Keratinocyte (primary cell): ENCODE measurements around the gene PRAMEF5. TPM values are rescaled to one million over a fixed set of nuclear protein-coding genes. Genes with fewer than 3 reads are reported as not detected.
"Not testable (repeated sequence)": the region's sequence is repeated elsewhere in the genome, so short reads cannot be mapped to it uniquely, and the experiment has no call there.

ENCODE experiments used
- DNase-seq: peaks from one replicate; pipeline ENCODE4 v3.0.0-alpha.2; 2011; ENCODE audit warnings: low read depth, missing footprints, low spot score
- FAIRE-seq: peaks from 2 replicates; lab custom pipeline; 2011; peaks lifted over from hg19 to GRCh38; lab: Jason Lieb, UNC
- H2AFZ ChIP-seq: 2 replicates; pipeline ENCODE4 v1.6.0; 2012; ENCODE audit warnings: low read length, control low read depth, inconsistent platforms; ENCODE audit not compliant: control insufficient read depth
- H3K27ac ChIP-seq: 2 replicates; pipeline ENCODE4 v1.5.1; 2011; ENCODE audit warnings: low read length; ENCODE audit not compliant: control insufficient read depth, insufficient read depth
- H3K27me3 ChIP-seq: 3 replicates; pipeline ENCODE4 v1.6.0; 2011; ENCODE audit warnings: low read length; ENCODE audit not compliant: control insufficient read depth, insufficient read depth; ENCODE audit errors: extremely low read depth
- H3K36me3 ChIP-seq, 2 experiments: 2 replicates in 1 of 2; 3 replicates in 1 of 2; pipeline ENCODE4 v1.5.1; 2011; ENCODE audit warnings: low read length in 2 of 2, mild to moderate bottlenecking in 1 of 2; ENCODE audit not compliant: control insufficient read depth in 2 of 2, insufficient read depth in 2 of 2; ENCODE audit errors: extremely low read depth in 1 of 2
- H3K4me1 ChIP-seq: 3 replicates; pipeline ENCODE4 v1.5.1; 2011; ENCODE audit warnings: low read length; ENCODE audit not compliant: control insufficient read depth, insufficient read depth; ENCODE audit errors: extremely low read depth
- H3K4me2 ChIP-seq: 3 replicates; pipeline ENCODE4 v1.6.0; 2011; ENCODE audit warnings: low read depth, low read length; ENCODE audit not compliant: control insufficient read depth, insufficient read depth; ENCODE audit errors: extremely low read depth
- H3K4me3 ChIP-seq, 3 experiments: fragments of 200-600 bp in 1 of 3; sonication (generic) in 1 of 3; 2 replicates in 2 of 3; 3 replicates in 1 of 3; pipeline ENCODE4 v1.5.1; 2011 to 2016; ENCODE audit warnings: low read length in 3 of 3, mild to moderate bottlenecking in 3 of 3, control low read depth in 2 of 3, inconsistent platforms in 1 of 3, low read depth in 1 of 3, mixed read lengths in 1 of 3, mixed run types in 1 of 3, moderate library complexity in 1 of 3; ENCODE audit not compliant: control insufficient read depth in 2 of 3, insufficient read depth in 2 of 3; ENCODE audit errors: extremely low read depth in 1 of 3
- H3K79me2 ChIP-seq: 2 replicates; pipeline ENCODE4 v1.6.0; 2012; ENCODE audit warnings: low read length; ENCODE audit not compliant: control insufficient read depth, insufficient read depth
- H3K9ac ChIP-seq: 3 replicates; pipeline ENCODE4 v1.6.0; 2011; ENCODE audit warnings: low read length; ENCODE audit not compliant: control insufficient read depth, insufficient read depth; ENCODE audit errors: extremely low read depth
- H3K9me1 ChIP-seq: 3 replicates; pipeline ENCODE4 v1.6.0; 2011; ENCODE audit warnings: low read length; ENCODE audit not compliant: control insufficient read depth, insufficient read depth; ENCODE audit errors: extremely low read depth
- H3K9me3 ChIP-seq: 2 replicates; pipeline ENCODE4 v1.5.1; 2012; ENCODE audit warnings: low read depth, low read length; ENCODE audit not compliant: control insufficient read depth
- H4K20me1 ChIP-seq: 3 replicates; pipeline ENCODE4 v1.6.0; 2011; ENCODE audit warnings: low read length; ENCODE audit not compliant: control insufficient read depth, insufficient read depth; ENCODE audit errors: extremely low read depth
- dilution Hi-C: fragments of 300-500 bp; cut with MboI; formaldehyde crosslinking; loops from one replicate; pipeline ENCODE4 v1.7.0; 2020; ENCODE audit warnings: low sequenced_read_pairs; ENCODE audit not compliant: extremely low pct_ligation_motif_present
- polyA plus RNA-seq, 5 experiments: library from polyadenylated mRNA; depleted of rRNA in 3 of 5; stranded (reverse) in 3 of 5; stranded (forward) in 1 of 5; unstranded in 1 of 5; fragments of >200 nt; gene quantifications; 1 replicate in 1 of 5; 2 replicates in 3 of 5; 3 replicates in 1 of 5; pipeline versions ENCODE4 v1.2.1 to v1.2.3, GENCODE V29; 2011 to 2012; ENCODE audit warnings: missing spikeins in 2 of 5, low read depth in 1 of 5, low replicate concordance in 1 of 5

Gene PRAMEF5
- polyA plus RNA-seq, 1 donor (not counting 4 experiments of a cell fraction or from before 2014, with no cell fraction given), result not detected

DNA sequence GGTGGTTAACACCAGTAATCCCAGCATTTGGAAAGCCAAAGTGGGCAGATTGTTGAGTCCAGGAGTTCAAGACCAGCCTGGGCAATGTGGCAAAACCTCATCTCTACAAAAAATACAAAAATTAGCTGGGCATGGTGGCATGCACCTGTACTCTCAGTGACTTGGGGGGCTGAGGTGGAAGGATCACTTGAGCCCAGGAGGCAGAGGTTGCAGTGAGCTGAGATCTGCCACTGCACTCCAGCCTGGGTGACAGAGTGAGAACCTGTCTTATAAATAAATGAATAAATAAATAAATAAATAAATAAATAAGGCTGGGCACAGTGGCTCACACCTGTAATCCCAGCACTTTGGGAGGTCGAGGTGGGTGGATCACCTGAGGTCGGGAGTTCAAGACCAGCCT, 21.9 kb upstream of the PRAMEF5 start:
- H3K79me2 ChIP-seq, dilution Hi-C loops, H3K4me2 ChIP-seq, H3K4me1 ChIP-seq, H3K9me1 ChIP-seq, H3K9me3 ChIP-seq, H2AFZ ChIP-seq, FAIRE-seq, H3K4me3 ChIP-seq, H3K36me3 ChIP-seq, H3K27me3 ChIP-seq, H3K9ac ChIP-seq, DNase-seq, H4K20me1 ChIP-seq, H3K27ac ChIP-seq: not testable (repeated sequence)

DNA sequence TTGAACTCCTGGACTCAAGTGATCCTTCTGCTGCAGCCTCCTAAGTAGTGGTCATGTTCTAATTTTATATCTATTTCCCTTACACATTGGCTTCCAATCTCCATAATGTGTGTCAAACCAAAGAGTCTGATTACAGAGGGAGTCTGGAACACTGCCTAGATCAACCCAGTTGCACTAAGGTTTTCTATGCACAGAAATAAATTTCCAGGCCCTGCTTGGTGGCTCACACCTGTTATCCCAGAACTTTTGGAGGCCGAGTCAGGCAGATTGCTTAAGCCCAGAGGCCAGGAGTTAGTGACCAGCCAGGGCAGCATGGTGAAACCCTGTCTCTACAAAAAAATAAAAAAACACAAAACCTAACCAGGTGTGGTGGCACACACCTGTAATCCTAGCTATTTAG, 19.9 kb upstream of the PRAMEF5 start:
- H3K27me3 ChIP-seq, dilution Hi-C loops, H3K9me3 ChIP-seq, H3K4me2 ChIP-seq, H3K4me1 ChIP-seq, H3K27ac ChIP-seq, FAIRE-seq, H3K4me3 ChIP-seq, H3K9ac ChIP-seq, H3K79me2 ChIP-seq, H2AFZ ChIP-seq, H3K36me3 ChIP-seq, H3K9me1 ChIP-seq, H4K20me1 ChIP-seq, DNase-seq: not testable (repeated sequence)

DNA sequence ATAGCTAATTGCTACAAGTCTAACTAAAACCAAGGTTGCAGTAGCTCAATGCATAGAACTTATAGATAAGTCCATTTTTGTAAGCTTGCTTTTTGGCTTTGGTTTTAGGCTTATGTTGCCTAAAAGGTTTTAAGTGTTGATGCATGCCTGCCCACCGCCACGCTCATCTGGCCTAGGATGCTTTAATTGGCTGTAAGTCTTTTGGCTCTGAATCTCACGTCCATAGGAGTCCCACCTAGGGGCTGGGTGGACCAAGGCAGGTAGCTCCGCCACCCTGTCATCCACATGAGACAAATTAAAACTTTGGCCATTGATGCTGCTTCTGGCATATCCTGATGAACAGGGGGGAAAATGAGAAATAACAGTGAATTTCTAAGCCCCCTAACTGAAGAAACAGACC, 16.4 kb upstream of the PRAMEF5 start:
- FAIRE-seq, H3K9me1 ChIP-seq, H3K79me2 ChIP-seq, H3K4me2 ChIP-seq, DNase-seq, H2AFZ ChIP-seq, H4K20me1 ChIP-seq, H3K27ac ChIP-seq, H3K9ac ChIP-seq, H3K4me3 ChIP-seq, dilution Hi-C loops, H3K4me1 ChIP-seq, H3K9me3 ChIP-seq, H3K36me3 ChIP-seq, H3K27me3 ChIP-seq: not testable (repeated sequence)

DNA sequence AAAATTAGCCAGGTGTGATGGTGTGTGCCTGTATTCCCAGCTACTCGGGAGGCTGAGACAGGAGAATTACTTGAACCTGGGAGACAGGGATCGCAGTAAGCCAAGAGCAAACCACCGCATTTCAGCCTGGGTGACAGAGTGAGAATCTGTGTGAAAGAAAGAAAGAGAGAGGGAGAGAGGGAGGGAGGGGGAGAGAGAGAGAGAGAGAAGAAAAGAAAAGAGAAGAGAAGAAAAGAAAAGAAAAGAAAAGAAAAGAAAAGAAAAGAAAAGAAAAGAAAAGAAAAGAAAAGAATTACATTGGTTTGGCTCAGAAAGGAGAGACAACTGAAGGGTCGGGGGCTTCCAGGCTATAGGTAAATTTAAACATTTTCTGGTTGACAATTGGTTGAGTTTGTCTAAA, 14.4 kb upstream of the PRAMEF5 start:
- H4K20me1 ChIP-seq, result not testable (repeated sequence)

DNA sequence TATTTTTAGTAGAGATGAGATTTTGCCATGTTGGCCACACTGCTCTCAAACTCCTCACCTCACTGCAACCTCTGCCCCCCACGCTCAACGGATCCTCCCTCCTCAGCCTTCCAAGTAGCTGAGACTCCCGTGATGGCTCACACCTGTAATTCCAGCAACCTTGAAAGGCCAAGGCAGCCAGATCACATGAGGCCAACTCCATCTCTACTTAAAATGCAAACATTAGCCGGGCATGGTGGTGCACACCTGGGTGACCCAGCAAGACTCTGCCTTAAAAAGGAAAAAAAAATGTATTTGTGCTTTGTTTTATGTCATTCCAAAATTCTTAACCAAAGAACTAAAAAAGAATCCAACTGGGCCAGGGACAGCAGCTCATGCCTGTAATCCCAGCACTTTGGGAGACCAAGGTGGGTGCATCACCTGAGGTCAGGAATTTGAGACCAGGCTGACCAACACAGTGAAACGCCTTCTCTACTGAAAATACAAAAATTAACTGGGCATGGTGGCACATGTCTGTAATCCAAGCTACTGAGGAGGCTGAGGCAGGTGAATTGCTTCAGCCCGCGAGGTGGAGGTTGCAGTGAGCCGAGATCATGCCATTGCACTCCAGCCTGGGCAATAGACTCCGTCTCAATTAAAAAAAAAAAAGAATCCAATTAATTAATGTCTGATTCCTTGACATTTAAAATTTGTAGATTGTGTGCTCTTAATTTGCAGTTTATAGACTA, 10.3 kb upstream of the PRAMEF5 start:
- H3K36me3 ChIP-seq, H2AFZ ChIP-seq, H3K9me3 ChIP-seq, H3K27me3 ChIP-seq, H3K9me1 ChIP-seq, H3K79me2 ChIP-seq, H3K4me2 ChIP-seq, dilution Hi-C loops, DNase-seq, H3K4me3 ChIP-seq, H3K27ac ChIP-seq, H4K20me1 ChIP-seq, H3K9ac ChIP-seq, FAIRE-seq, H3K4me1 ChIP-seq: not testable (repeated sequence)

More for the DNA sequence above, 14.4 kb upstream of the PRAMEF5 start:
- H3K27me3 ChIP-seq, H3K79me2 ChIP-seq, H3K4me1 ChIP-seq, H2AFZ ChIP-seq, FAIRE-seq, H3K27ac ChIP-seq, H3K9me1 ChIP-seq, H3K4me3 ChIP-seq, H3K9ac ChIP-seq, dilution Hi-C loops, H3K4me2 ChIP-seq, H3K9me3 ChIP-seq, H3K36me3 ChIP-seq, DNase-seq: not testable (repeated sequence)
